HUES6 (cell line): ENCODE data around the gene MRPL34.
"Not testable (repeated sequence)": the region's sequence is repeated elsewhere in the genome, so short reads cannot be mapped to it uniquely, and the experiment has no call there.

Source experiments
- H3K27ac ChIP-seq: 2 replicates; pipeline ENCODE4 v1.7.0; 2013; ENCODE audit warnings: low read depth, mild to moderate bottlenecking, low read length, inconsistent platforms
- H3K27me3 ChIP-seq: 2 replicates; pipeline ENCODE4 v1.6.1; 2013; ENCODE audit warnings: low read length; ENCODE audit not compliant: control insufficient read depth, insufficient read depth
- H3K36me3 ChIP-seq: 2 replicates; pipeline ENCODE4 v1.6.1; 2013; ENCODE audit warnings: low read length; ENCODE audit not compliant: control insufficient read depth, insufficient read depth
- H3K4me1 ChIP-seq: 2 replicates; pipeline ENCODE4 v1.6.1; 2013; ENCODE audit warnings: low read length; ENCODE audit not compliant: control insufficient read depth, insufficient read depth
- H3K4me3 ChIP-seq: 2 replicates; pipeline ENCODE4 v1.5.1; 2013; ENCODE audit warnings: low read depth, low read length
- H3K9ac ChIP-seq: one replicate; pipeline ENCODE4 v1.6.1; 2013; ENCODE audit warnings: mild to moderate bottlenecking, low read length
- H3K9me3 ChIP-seq: 2 replicates; pipeline ENCODE4 v1.6.1; 2013; ENCODE audit warnings: low read depth, low read length; ENCODE audit not compliant: control insufficient read depth, insufficient read depth

Gene MRPL34

DNA sequence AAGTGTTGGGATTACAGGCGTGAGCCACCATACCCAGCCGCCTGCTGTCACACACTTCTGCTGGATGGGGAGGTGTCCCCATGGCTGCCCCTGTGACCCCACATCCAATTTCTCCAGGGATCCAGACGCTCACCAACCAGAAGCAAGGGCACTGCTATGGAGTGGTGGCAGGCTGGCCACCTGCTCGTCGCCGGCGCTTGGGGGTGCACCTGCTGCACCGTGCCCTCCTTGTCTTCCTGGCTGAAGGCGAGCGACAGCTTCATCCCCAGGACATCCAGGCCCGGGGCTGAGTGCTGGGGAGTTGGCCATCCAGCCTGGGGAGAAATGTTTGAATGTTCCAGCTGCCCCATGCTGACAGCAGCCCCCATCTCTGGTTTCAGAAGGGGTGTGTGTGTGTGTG, 19.4 kb upstream of the MRPL34 start:
- peaks cover 11% of the 10 kb centered on the region; the same call in 1 of the 2 replicates for H3K27me3 ChIP-seq
- H3K9ac ChIP-seq: no peak overlapping the region
- peaks cover 12% of the 10 kb centered on the region for H3K36me3 ChIP-seq
- H3K9me3 ChIP-seq: peaks cover 5% of the 10 kb centered on the region; the same call in 1 of the 2 replicates
- H3K4me1 ChIP-seq: peaks cover 6% of the 10 kb centered on the region; the same call in 1 of the 2 replicates
- no peak overlapping the region for H3K4me3 ChIP-seq
- no peak overlapping the region for H3K27ac ChIP-seq

- Histone ChIP-seq H3K4me3 (no peak overlapping the region), H3K27me3 (peaks cover 6% of the 10 kb centered on the region; the same call in 1 of the 2 replicates), H3K9ac (no peak overlapping the region), H3K9me3 (peaks cover 5% of the 10 kb centered on the region; the same call in 1 of the 2 replicates), H3K27ac (no peak overlapping the region), H3K36me3 (peaks cover 12% of the 10 kb centered on the region), H3K4me1 (peaks cover 6% of the 10 kb centered on the region; the same call in 1 of the 2 replicates)
These were observed 18.9 kb upstream of the MRPL34 start for GRCh38 chr19:17286752-17287151.

DNA sequence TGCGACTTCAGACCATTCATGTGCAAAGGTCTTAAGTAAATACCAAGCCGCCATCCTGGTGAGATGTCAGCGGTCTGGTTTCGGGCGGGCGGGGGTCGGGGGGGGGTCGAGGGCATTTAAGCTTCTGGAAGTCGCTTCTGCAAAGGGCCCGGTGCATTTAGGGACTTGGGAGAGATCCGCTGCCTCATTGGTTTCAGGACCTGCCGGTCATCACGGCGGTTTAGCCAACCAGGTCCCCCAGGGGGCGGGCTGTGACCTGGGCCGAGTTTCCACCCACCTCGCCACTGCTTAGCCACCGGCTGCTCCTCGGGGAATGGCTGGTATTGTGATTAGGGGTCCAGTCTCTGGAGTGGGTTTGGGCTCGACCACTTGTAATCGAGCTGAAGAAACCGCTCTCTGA, 16.2 kb upstream of the MRPL34 start:
- Histone ChIP-seq H3K4me3 (no peak overlapping the region), H3K9me3 (peaks cover 5% of the 10 kb centered on the region; the same call in 1 of the 2 replicates), H3K4me1 (peaks cover 8% of the 10 kb centered on the region), H3K9ac (no peak overlapping the region), H3K27me3 (no peaks in the 10 kb centered on the region), H3K36me3 (peaks cover 6% of the 10 kb centered on the region), H3K27ac (no peak overlapping the region)

- H3K4me3 ChIP-seq: peak overlapping the region; percentile 67
- no peaks in the 10 kb centered on the region for H3K9me3 ChIP-seq
- peaks cover 7% of the 10 kb centered on the region for H3K36me3 ChIP-seq
- no peak overlapping the region for H3K27ac ChIP-seq
- no peaks in the 10 kb centered on the region for H3K27me3 ChIP-seq
- peaks cover 11% of the 10 kb centered on the region for H3K4me1 ChIP-seq
- H3K9ac ChIP-seq: peak overlapping the region; percentile 68
These were observed 13.2 kb upstream of the MRPL34 start for GRCh38 chr19:17292301-17293074.

GRCh38 chr19:17293605-17294004, 12.1 kb upstream of the MRPL34 start:
- peaks cover 12% of the 10 kb centered on the region for H3K36me3 ChIP-seq
- no peaks in the 10 kb centered on the region for H3K27me3 ChIP-seq
- peaks cover 4% of the 10 kb centered on the region; the same call in 1 of the 2 replicates for H3K9me3 ChIP-seq
- H3K4me3 ChIP-seq: peak overlapping the region; percentile 67
- H3K4me1 ChIP-seq: peaks cover 11% of the 10 kb centered on the region
- H3K27ac ChIP-seq: no peak overlapping the region
- no peak overlapping the region for H3K9ac ChIP-seq

DNA sequence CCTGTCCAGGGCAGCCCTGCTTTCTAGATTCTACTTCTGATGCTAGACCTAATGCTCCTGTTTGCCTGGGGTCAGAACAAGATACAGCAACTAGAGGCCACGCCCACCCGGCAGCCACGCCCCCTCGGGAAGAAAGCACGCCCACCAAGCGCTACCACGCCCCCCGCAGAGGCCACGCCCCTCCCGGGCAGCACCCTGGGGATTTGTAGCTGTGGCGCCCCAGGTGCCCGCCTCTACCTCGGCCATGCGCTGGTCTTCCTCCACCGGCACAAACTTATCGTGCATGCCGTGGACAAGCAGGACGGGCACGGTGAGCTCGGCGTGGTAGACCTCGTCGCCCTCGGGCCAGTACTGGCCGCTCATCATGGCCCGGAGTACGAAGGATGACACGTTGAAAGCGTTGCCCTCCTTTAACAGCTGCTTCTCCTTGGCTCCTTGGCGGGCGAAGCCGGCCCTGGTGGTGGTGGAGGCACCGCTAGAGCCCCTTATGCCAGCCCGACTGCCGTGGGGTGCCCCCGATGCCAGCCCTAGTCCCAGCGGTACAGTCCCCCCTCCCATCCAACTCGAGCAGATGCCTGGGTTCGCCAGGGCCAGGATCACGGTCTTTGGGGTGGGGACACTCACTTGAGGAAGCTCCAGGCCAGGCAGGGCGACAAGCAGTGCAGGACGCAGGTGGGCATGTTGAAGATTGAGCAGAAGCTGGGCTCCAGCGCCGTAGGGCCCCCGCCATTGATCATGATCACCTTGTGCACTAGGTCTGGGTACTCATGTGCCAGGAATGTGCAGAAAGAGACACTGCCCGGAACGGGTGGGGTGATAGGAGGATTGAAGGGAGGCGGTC, 11.4 kb upstream of the MRPL34 start:
- H3K27me3 ChIP-seq: no peaks in the 10 kb centered on the region
- peaks cover 11% of the 10 kb centered on the region for H3K4me1 ChIP-seq
- H3K9me3 ChIP-seq: peaks cover 4% of the 10 kb centered on the region; the same call in 1 of the 2 replicates
- H3K27ac ChIP-seq: no peak overlapping the region
- H3K4me3 ChIP-seq: peak overlapping the region; percentile 67
- H3K36me3 ChIP-seq: peaks cover 16% of the 10 kb centered on the region
- peak overlapping the region; percentile 29 for H3K9ac ChIP-seq

DNA sequence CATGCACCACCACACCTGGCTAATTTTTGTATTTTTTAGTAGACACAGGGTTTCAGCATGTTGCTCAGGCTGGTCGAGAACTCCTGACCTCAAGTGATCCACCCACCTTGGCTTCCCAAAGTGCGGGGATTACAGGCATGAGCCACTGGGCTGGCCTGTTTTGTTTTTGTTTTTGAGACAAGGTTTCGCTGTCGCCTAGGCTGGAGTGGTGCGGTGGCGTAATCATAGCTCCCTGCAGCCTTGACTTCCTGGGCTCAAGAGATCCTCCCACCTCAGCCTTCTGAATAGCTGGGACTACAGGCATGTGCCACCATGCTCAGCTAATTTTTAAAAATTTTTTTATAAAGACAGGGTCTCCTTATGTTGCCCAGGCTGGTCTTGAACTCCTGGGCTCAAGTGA, 10.1 kb upstream of the MRPL34 start:
- peaks cover 19% of the 10 kb centered on the region for H3K36me3 ChIP-seq
- H3K4me3 ChIP-seq, H3K9ac ChIP-seq, H3K27ac ChIP-seq, H3K27me3 ChIP-seq, H3K9me3 ChIP-seq: not testable (repeated sequence)
- H3K4me1 ChIP-seq: peaks cover 11% of the 10 kb centered on the region

DNA sequence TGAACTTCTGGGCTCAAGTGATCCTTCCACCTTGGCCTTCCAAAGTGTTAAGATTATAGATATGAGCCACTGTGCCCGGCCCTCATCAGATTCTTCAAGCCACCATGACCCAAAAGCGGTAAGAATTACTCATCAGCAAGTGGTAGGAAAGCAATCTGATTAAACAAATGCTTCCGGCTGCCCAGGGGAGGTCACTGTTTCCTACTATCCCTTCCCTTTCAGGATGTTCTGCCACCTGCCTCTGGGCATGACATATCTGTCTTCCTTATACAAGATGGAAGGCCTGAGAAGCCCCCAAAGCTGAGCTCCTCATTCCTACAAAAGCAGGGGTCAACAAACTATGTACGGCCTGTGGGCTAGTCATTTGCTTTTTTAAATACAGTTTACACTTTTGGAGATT, 9.4 kb upstream of the MRPL34 start:
- Histone ChIP-seq H3K36me3 (peaks cover 20% of the 10 kb centered on the region), H3K4me3 (no peak overlapping the region), H3K27me3 (no peaks in the 10 kb centered on the region), H3K9me3 (peaks cover 4% of the 10 kb centered on the region; the same call in 1 of the 2 replicates), H3K4me1 (peaks cover 11% of the 10 kb centered on the region), H3K27ac (no peak overlapping the region), H3K9ac (no peak overlapping the region)

- Histone ChIP-seq H3K9me3 (peaks cover 4% of the 10 kb centered on the region; the same call in 1 of the 2 replicates), H3K4me1 (peaks cover 13% of the 10 kb centered on the region), H3K36me3 (peaks cover 23% of the 10 kb centered on the region), H3K27me3 (no peaks in the 10 kb centered on the region), H3K4me3 (no peak overlapping the region), H3K27ac (no peak overlapping the region), H3K9ac (no peak overlapping the region)
These were observed 8.7 kb upstream of the MRPL34 start for GRCh38 chr19:17296976-17297375.

DNA sequence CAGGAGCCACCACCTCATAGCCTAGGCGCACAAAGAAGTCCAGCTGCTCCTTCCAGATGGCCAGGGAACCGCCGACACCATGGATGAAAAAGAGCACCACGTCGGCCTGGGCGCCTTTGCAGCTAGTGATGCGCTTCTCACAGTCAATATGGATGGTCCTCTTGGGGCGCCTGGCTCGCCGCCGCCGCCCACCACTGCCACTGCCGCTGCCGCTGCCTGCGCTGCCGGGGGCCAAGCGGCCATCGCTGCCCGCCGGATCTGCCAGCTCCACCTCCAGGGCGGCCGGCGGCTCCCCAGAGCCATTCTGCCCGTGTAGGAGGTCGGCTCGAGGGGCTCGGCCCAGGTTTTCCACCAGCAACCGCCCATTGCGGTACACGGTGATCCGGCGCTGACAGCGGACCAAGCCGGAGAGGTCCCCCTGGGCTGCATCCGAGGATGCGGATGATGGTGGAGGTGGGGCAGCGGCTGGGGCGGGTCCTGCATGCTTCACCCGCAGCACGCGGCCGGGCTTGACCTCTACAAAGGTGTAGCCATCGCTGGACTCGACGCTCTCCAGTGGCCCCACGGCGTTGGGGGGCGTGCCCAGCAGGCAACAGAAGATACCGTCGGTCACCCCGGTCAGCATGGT, 4.6 kb upstream of the MRPL34 start:
- Histone ChIP-seq H3K27ac (no peak overlapping the region), H3K27me3 (no peaks in the 10 kb centered on the region), H3K9me3 (peaks cover 4% of the 10 kb centered on the region; the same call in 1 of the 2 replicates), H3K4me3 (no peak overlapping the region), H3K9ac (no peak overlapping the region), H3K36me3 (peaks cover 20% of the 10 kb centered on the region), H3K4me1 (peaks cover 27% of the 10 kb centered on the region)
